GM19463 (cell line): ENCODE measurements around the gene SPSB1.

Experiments
- ATAC-seq: cut with Tn5 transposase; IDR thresholded peaks from one replicate; pipeline ENCODE4 v1.9.1; 2021; ENCODE audit warnings: mild to moderate bottlenecking, moderate library complexity; ENCODE audit not compliant: unreplicated experiment

The SPSB1 gene

DNA sequence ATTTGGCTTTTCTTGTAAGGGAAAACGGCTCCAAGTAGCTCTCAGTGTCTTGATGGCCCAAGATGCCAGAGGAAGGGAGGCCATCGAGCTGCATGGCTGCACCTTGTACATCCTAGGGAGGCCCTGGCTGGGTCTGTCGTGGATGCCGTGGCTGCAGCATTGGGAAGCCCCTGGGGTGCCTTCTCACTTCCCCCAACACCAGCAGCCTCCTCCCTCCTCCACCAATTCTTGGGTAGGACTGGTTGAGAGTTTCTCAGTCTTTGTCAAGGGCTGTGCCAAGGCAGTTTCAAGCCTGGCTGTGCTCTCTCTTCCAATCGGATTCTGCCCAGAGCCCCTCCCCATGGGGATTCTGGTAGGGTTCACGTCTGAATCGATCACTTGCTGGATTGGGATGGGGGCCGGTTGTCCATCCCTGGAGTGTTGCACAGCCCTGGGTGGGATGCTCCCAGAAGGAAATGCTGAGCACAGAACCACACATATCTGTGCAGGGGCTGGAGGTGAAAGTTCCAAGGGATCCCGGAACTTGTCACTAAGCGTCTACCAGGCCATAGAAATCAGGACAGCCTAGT lies 14.0 kb upstream of the SPSB1 start:
- ATAC-seq = no peak

DNA sequence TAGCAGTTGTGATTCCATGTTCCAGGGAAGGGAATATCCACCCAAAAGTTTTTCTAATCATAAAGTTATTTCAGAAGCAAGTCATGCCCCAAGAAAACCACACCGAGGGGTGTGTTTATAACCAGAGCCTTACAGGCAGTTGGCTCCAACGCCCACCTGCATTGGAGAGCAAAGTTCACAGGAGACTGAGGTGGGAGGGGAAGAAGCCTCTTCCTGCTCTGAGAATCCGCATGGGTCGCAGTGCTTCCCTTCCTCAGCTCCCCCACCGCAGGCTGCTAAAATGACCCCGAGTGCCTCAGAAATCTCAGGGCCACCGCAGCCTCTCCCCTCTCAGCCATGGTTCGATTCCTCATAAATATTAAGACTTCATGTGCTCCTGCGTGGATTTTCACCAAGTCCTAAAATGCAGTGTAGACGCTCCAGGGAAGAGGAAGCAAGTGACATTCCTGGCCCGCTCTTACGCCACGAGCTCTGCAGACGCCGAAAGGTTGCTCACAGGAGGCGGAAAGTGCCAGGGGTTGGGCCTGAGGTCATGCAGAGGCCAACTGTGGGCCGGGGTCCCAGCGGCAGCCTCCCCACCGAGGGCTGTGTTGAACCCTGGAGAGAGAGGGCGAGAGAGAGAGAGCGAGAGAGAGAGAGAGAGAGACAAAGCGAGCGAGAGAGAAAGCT lies 13.4 kb upstream of the SPSB1 start:
- ATAC-seq = no peak

GRCh38 chr1:9280015-9280860 lies 12.5 kb upstream of the SPSB1 start:
- no peak for ATAC-seq

GRCh38 chr1:9281071-9281827 lies 11.4 kb upstream of the SPSB1 start:
- ATAC-seq = no peak

DNA sequence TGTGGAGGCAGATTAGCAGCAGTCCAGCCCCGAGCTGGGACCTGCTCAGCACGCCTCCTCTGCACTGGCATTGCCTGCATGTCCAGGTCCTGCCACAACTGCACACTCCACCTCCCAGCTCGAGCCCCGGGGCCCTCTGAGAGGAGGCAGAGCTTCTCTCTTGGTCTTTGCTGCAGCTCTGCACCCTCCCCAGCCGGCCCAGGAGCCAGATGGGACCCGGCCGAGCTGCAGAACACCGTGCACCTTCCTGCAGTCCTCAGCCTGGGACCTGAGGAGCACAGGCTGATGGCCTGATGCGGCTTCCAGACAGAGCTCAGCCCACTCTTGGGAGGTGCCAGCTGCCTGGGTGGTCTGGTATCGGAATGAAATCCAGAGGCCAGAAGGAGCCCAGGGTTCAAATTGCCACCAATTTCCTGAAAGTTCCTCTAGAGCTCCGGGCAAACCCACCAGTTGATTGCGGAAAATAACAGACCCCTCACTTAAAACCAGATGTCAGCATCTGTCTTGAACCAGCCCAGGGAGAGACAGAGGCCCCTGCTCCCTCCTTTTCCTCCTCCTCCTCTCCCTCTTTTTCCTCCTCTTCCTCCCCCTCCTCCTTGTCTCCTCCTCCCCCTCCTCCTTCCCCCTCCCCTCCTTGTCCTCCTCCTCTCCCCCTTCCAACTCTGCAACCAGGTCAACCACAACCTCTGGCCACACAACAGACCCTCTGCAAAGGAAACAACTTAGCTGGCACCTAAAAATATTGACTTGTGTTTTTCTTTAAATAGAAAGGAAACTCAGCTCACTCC lies 10.6 kb upstream of the SPSB1 start:
- no peak for ATAC-seq

GRCh38 chr1:9282696-9282955 lies 10.1 kb upstream of the SPSB1 start:
- ATAC-seq = no peak

DNA sequence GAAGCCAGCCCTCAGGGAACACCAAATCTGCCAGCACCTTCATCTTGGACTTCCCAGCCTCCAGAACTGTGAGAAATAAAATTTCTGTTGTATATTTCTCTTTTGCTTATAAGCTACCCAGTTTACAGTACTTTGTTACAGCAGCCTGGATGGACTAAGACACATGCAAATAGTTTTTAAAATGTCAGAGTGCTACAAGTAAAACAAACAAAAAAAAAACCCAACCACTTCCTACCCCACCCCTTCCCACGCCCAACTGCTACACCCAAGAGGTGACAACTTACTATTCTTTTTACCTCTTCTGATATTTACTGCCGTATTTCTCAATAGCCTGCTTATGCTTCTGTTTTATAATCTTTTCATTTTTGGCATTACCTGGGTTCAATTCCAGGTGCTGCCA lies 8.6 kb upstream of the SPSB1 start:
- no peak for ATAC-seq

GRCh38 chr1:9286556-9286955 lies 6.1 kb upstream of the SPSB1 start:
- no peak for ATAC-seq

DNA sequence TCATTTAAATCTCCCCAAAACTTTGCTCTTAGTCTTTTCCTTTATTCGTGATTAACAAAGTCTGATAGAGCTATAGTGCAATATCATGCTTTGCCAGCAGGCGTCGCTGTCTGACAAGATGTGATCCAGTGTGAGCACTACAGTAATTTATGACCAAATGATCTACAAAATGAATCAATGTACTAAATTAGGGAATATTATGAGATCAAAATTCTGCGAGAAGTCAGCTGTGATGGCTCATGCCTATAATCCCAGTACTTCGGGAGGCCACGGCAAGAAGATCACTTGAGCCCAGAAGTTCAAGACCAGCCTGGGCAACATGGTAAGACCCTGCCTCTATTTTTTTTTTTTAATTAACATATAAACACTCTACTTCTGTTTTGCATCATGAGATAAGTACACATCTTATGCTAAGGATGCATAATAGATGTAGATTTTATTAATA lies 3.6 kb upstream of the SPSB1 start:
- ATAC-seq = no peak

- ATAC-seq = no peak
Measured at GRCh38 chr1:9289711-9290485, 2.8 kb upstream of the SPSB1 start.

GRCh38 chr1:9291914-9292360 lies 757 bp upstream of the SPSB1 start:
- ATAC-seq = no peak

DNA sequence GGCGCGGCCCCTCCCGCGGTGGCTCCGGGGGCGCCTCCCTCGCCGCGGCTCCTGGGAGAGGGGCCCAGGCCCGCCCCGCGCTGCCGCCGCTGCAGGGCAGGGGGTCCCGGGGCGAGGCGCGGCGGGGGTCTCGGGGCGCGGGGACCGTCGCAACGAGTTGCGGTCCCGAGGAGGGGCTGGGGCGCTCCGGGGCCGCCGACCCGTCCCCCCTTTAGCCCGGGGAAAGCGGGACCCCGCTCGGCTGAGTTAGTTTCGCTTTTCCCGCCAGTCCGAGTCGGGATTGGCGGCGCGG lies 493 bp downstream of the SPSB1 start:
- ATAC-seq = peak; percentile 19

- ATAC-seq = no peak
Measured at GRCh38 chr1:9293533-9294404, 1.1 kb downstream of the SPSB1 start.

DNA sequence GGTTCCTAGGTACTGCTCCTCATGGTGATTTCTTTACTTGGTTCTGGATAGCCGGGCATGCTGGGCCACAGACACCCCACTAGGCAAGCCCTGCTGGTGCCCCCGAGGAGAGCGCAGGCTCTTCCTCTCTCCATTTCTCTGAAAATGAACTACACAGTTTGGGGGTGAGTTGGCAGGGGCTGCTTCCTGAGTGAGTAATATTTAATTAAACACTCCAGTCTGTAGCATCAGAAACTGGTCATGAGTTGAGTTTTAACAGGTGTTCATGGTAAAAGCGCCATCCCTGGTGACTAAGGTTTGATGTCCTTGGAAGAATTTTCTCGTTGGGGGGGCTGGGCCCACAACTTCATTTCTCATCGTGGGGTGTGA lies 1.7 kb downstream of the SPSB1 start:
- no peak for ATAC-seq

DNA sequence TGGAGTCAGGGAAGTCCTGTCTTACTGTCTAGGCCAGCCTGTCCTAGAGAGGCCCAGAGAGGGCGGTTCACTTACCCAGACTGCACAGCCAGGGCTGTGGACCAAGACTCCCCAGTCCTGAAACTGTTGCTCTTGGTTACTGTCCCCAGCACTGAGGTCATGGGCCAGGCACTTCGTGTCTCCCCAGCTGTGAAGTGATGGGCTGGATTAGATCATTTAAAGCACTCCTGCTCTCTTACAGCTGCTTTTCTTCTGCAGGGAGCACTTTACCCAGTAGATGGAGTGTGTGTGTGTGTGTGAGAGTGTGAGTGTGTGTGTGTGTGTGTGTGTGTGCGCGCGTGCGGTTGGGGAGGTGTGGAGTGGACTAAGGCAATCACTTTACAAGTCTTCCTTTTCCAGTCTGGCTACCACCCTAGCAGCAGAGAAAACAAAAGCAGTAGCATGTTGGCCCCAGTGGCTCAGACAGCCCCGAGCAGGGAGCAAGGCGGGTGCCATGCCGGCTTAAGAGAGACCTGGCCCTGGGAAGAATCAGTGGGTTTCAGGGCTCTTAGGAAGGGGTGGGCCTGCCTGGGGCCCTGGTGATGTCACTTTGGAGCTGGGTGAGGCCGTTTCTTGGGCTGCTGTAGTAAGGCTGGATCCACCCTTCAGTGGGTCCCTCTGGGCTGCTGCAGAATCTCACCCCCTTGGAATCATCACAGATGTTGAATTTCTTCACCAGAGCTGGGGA lies 2.4 kb downstream of the SPSB1 start:
- ATAC-seq = no peak

- no peak for ATAC-seq
Measured at GRCh38 chr1:9295884-9296283, 3.2 kb downstream of the SPSB1 start.

- no peak for ATAC-seq
Measured at GRCh38 chr1:9296850-9297249, 4.2 kb downstream of the SPSB1 start.

- no peak for ATAC-seq
Measured at GRCh38 chr1:9297831-9298230, 5.1 kb downstream of the SPSB1 start.

DNA sequence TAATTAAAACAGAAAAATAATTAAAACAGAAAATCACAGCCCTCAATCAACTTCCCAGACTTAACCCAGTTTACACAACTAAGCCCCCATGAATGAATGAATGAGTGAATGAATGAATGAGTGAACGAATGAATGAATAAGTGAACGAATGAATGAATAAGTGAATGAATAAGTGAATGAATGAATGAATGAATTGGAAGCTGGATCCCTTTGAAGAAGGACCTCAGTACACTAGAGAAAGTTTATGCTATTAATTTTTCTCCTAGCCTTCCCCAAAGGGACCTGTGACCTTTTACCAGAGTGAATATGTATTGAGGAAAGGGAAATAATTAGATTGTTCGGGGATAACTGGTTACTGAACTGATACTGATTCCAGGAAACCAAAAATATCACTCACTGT lies 5.6 kb downstream of the SPSB1 start:
- no peak for ATAC-seq
